ENCODE measurements around the gene SUGCT. TPM values are rescaled to one million over a fixed set of nuclear protein-coding genes. Genes with fewer than 3 reads are reported as not detected.

Gene SUGCT
- total and polyA plus RNA-seq, 2 of the 13 experiments (the other 11 are each of a cell fraction or from before 2014, with no cell fraction given) = 10.1 to 22.2 TPM

- TF ChIP-seq TERF1 (CRISPR knock-in tag; IDR thresholded peaks at IDR 0.05) = no peak
- no peak for TF ChIP-seq NRL (CRISPR knock-in tag; IDR thresholded peaks at IDR 0.05; ENCODE audit: borderline replicate concordance)
- no peak for TF ChIP-seq ZNF563 (CRISPR knock-in tag; IDR thresholded peaks at IDR 0.05)
- TF ChIP-seq RORA (CRISPR knock-in tag; IDR thresholded peaks at IDR 0.05) = no peak
- no peak for TF ChIP-seq MED13 (CRISPR knock-in tag; IDR thresholded peaks at IDR 0.05)
- TF ChIP-seq KMT2B (CRISPR knock-in tag; IDR thresholded peaks at IDR 0.05) = no peak
- TF ChIP-seq ZNF331 (CRISPR knock-in tag; IDR thresholded peaks at IDR 0.05) = no peak
- no peak for TF ChIP-seq MEIS1 (CRISPR knock-in tag; IDR thresholded peaks at IDR 0.05; ENCODE audit: borderline replicate concordance)
- no peak for TF ChIP-seq ZNF234 (CRISPR knock-in tag; conservative IDR thresholded peaks at IDR 0.05)
Observed at GRCh38 chr7:40723829-40724228, 589.0 kb downstream of the SUGCT start (continued).

- no TSS peak for BruUV-seq (replicated peaks)
- Histone ChIP-seq H3K27ac (ENCODE audit: extremely low read length, insufficient read depth, low read length) (no peak overlapping the region), H3K4me3 (replicated peaks in 1 of 3; ENCODE audit: insufficient read depth in 1 of 3, low read depth in 2 of 3, low read length in 3 of 3) (no peak overlapping the region), H2AFZ (ENCODE audit: low read length) (no peak overlapping the region), H3K4me1 (ENCODE audit: insufficient read depth, low read length) (no peaks in the 10 kb centered on the region), H3K9me3 (ENCODE audit: low read length) (no peaks in the 10 kb centered on the region), H4K20me1 (ENCODE audit: insufficient read depth, low read length) (no peaks in the 10 kb centered on the region), H3K27me3 (ENCODE audit: control insufficient read depth in 1 of 2, insufficient read depth in 2 of 2, low read length in 2 of 2) (no peaks in the 10 kb centered on the region), H3K4me2 (ENCODE audit: low read depth, low read length) (no peak overlapping the region), H3K36me3 (replicated peaks in 1 of 2; ENCODE audit: control insufficient read depth in 1 of 2, insufficient read depth in 2 of 2, low read length in 2 of 2) (no peaks in the 10 kb centered on the region), H3K9ac (ENCODE audit: insufficient read depth, low read depth, low read length) (no peak overlapping the region), H3K79me2 (ENCODE audit: insufficient read depth, low read length) (no peaks in the 10 kb centered on the region)
- ChIA-PET CTCF (ENCODE audit: low intra/inter-chr PET ratio, low total read pairs) (no interaction called here), POLR2A (no interaction called here)
- ATAC-seq (no peak), FAIRE-seq (no peak), DNase-seq (ENCODE audit: low spot score) (no peak)
- 97% methylated on average over 9 of the region's 9 CpGs for WGBS (ENCODE audit: low lambda C conversion rate)
- in situ Hi-C loops (cut with HindIII; ENCODE audit: extremely low pct_ligation_motif_present, low pct_unique_long_range_greater_than_20kb) (no loop called here), intact Hi-C loops (cut with micrococcal nuclease; ENCODE audit: unreplicated experiment) (no loop called here)
- TF ChIP-seq HNRNPUL1 (IDR thresholded peaks at IDR 0.05; ENCODE audit: low read depth, low read length) (no peak), HDAC6 (IDR thresholded peaks at IDR 0.05; ENCODE audit: low read depth, low read length) (no peak), GLI4 (CRISPR knock-in tag; IDR thresholded peaks at IDR 0.05; ENCODE audit: borderline replicate concordance) (no peak), NFE2 (CRISPR knock-in tag; IDR thresholded peaks at IDR 0.05) (no peak), BORCS8-MEF2B (CRISPR knock-in tag; IDR thresholded peaks at IDR 0.05) (no peak), FUBP1 (CRISPR knock-in tag; IDR thresholded peaks at IDR 0.05; ENCODE audit: borderline replicate concordance) (no peak), GPN1 (CRISPR knock-in tag; IDR thresholded peaks at IDR 0.05; ENCODE audit: borderline replicate concordance) (no peak), E2F5 (CRISPR knock-in tag; conservative IDR thresholded peaks at IDR 0.05) (no peak), ZNF788 (CRISPR knock-in tag; IDR thresholded peaks at IDR 0.05; ENCODE audit: borderline replicate concordance) (no peak), ARID2 (CRISPR knock-in tag; IDR thresholded peaks at IDR 0.05; ENCODE audit: borderline replicate concordance) (no peak), SNAPC2 (CRISPR knock-in tag; IDR thresholded peaks at IDR 0.05) (no peak), ZNF432 (CRISPR knock-in tag; IDR thresholded peaks at IDR 0.05; ENCODE audit: borderline replicate concordance) (no peak)
Observed at GRCh38 chr7:40726559-40726958, 591.8 kb downstream of the SUGCT start.
